HepG2 (cell line): ENCODE results near the gene BABAM2. TPM values are rescaled to one million over a fixed set of nuclear protein-coding genes. Genes with fewer than 3 reads are reported as not detected.

Source experiments
- ATAC-seq: fragments of 200-7000 bp; cut with Tn5 transposase; 3 replicates; pipeline ENCODE4 v1.9.1; 2020; ENCODE audit warnings: mild to moderate bottlenecking, moderate library complexity
- BruUV-seq: library from RNA; stranded (reverse); fragments of 400-500 nt; replicated peaks from 2 replicates; lab custom pipeline; 2021; lab: Mats Ljungman, UMichigan
- CTCF ChIA-PET: fragments of 300-600 bp; formaldehyde crosslinking; extraction: SDS; loops from one replicate; lab custom pipeline; 2021; ENCODE audit warnings: low total read pairs, inconsistent platforms, low intra/inter-chr PET ratio; lab: Yijun Ruan, JAX
- POLR2A ChIA-PET: fragments of 350-600 bp; sonication (Branson Sonifier 250); formaldehyde crosslinking; loops from one replicate; lab custom pipeline; 2020; ENCODE audit warnings: antibody characterized with exemption, inconsistent platforms; lab: Yijun Ruan, JAX
- DNase-seq: peaks from one replicate; pipeline ENCODE4 v3.0.0-alpha.2; 2015; ENCODE audit warnings: low spot score
- FAIRE-seq: peaks from 3 replicates; lab custom pipeline; 2011; peaks lifted over from hg19 to GRCh38; lab: Jason Lieb, UNC
- H2AFZ ChIP-seq: one replicate; pipeline ENCODE4 v1.6.1; 2011; ENCODE audit warnings: low read length, inconsistent platforms
- H3K27ac ChIP-seq: fragments of 300-600 bp; 3 replicates; pipeline ENCODE4 v1.8.0; 2011; ENCODE audit warnings: mixed run types, mild to moderate bottlenecking, mixed read lengths, low read length, inconsistent platforms; ENCODE audit not compliant: insufficient read depth; ENCODE audit errors: extremely low read length
- H3K27me3 ChIP-seq, 2 experiments: fragments of 200-600 bp in 1 of 2; 2 replicates in 1 of 2; 3 replicates in 1 of 2; pipeline versions ENCODE4 v1.6.0 to v1.8.0; 2011; ENCODE audit warnings: low read length in 2 of 2, mild to moderate bottlenecking in 2 of 2, moderate library complexity in 2 of 2, inconsistent platforms in 1 of 2; ENCODE audit not compliant: insufficient read depth in 2 of 2, control insufficient read depth in 1 of 2
- H3K36me3 ChIP-seq, 2 experiments: fragments of 200-600 bp in 1 of 2; replicated peaks in 1 of 2; 2 replicates in 1 of 2; 3 replicates in 1 of 2; pipeline versions ENCODE4 v1.5.1 to v1.8.0; 2011; ENCODE audit warnings: low read length in 2 of 2, inconsistent platforms in 1 of 2; ENCODE audit not compliant: insufficient read depth in 2 of 2, control insufficient read depth in 1 of 2
- H3K4me1 ChIP-seq: 2 replicates; pipeline ENCODE4 v1.5.1; 2012; ENCODE audit warnings: low read length, inconsistent platforms; ENCODE audit not compliant: insufficient read depth
- H3K4me2 ChIP-seq: 2 replicates; pipeline ENCODE4 v1.6.0; 2011; ENCODE audit warnings: low read depth, low read length, inconsistent platforms
- H3K4me3 ChIP-seq, 3 experiments: fragments of 200-600 bp in 1 of 3; sonication (generic), shearing (Covaris generic) in 1 of 3; replicated peaks in 1 of 3; 2 replicates each; pipeline ENCODE4 v1.5.1; 2011 to 2016; ENCODE audit warnings: low read length in 3 of 3, inconsistent platforms in 2 of 3, low read depth in 2 of 3, mild to moderate bottlenecking in 2 of 3, control low read depth in 1 of 3, mixed read lengths in 1 of 3; ENCODE audit not compliant: insufficient read depth in 1 of 3
- H3K79me2 ChIP-seq: one replicate; pipeline ENCODE4 v1.6.1; 2011; ENCODE audit warnings: low read length, inconsistent platforms; ENCODE audit not compliant: insufficient read depth
- H3K9ac ChIP-seq: 2 replicates; pipeline ENCODE4 v1.6.0; 2011; ENCODE audit warnings: mild to moderate bottlenecking, low read depth, low read length, inconsistent platforms; ENCODE audit not compliant: insufficient read depth
- H3K9me3 ChIP-seq: 2 replicates; pipeline ENCODE4 v1.5.1; 2012; ENCODE audit warnings: mild to moderate bottlenecking, low read length
- H4K20me1 ChIP-seq: 2 replicates; pipeline ENCODE4 v1.6.0; 2011; ENCODE audit warnings: inconsistent platforms, mild to moderate bottlenecking, low read length, moderate library complexity; ENCODE audit not compliant: insufficient read depth
- BHLHE40 ChIP-seq: IDR thresholded peaks from 2 replicates; pipeline ENCODE4 v1.6.1; 2011; ENCODE audit warnings: low read length, improper control_type of control experiment
- GLI4 ChIP-seq: sonication (generic); formaldehyde crosslinking; IDR thresholded peaks from 2 replicates; pipeline ENCODE4 v1.5.1; 2020; ENCODE audit warnings: missing genetic modification reagents, mild to moderate bottlenecking, moderate library complexity, borderline replicate concordance
- GTF3A ChIP-seq: sonication (generic); formaldehyde crosslinking; conservative IDR thresholded peaks from 2 replicates; pipeline ENCODE4 v1.4.0; 2020; ENCODE audit warnings: mild to moderate bottlenecking, missing genetic modification reagents
- HOXA5 ChIP-seq: sonication (generic); formaldehyde crosslinking; IDR thresholded peaks from 2 replicates; pipeline ENCODE4 v1.4.0; 2020; ENCODE audit warnings: missing genetic modification reagents
- PLSCR1 ChIP-seq: sonication (generic); formaldehyde crosslinking; IDR thresholded peaks from 2 replicates; pipeline ENCODE4 v1.5.0; 2020; ENCODE audit warnings: missing genetic modification reagents, mild to moderate bottlenecking, borderline replicate concordance
- RNF219 ChIP-seq: sonication (generic); formaldehyde crosslinking; IDR thresholded peaks from 2 replicates; pipeline ENCODE4 v1.5.0; 2020; ENCODE audit warnings: mild to moderate bottlenecking, missing genetic modification reagents
- SRSF4 ChIP-seq: fragments of 200-400 bp; formaldehyde crosslinking; IDR thresholded peaks from one replicate; pipeline ENCODE4 v1.6.1; 2018; ENCODE audit warnings: mild to moderate bottlenecking, low read depth, low read length, moderate library complexity; ENCODE audit not compliant: poor library complexity, severe bottlenecking
- UBTF ChIP-seq: sonication (generic); formaldehyde crosslinking; IDR thresholded peaks from 2 replicates; pipeline ENCODE4 v1.4.0; 2020; ENCODE audit warnings: mild to moderate bottlenecking, missing genetic modification reagents
- ZFP36 ChIP-seq: fragments of 150-350 bp; IDR thresholded peaks from 2 replicates; pipeline ENCODE4 v1.6.1; 2018; ENCODE audit warnings: borderline replicate concordance, low read length, low read depth; ENCODE audit not compliant: partially characterized antibody
- ZNF280D ChIP-seq: sonication (generic); formaldehyde crosslinking; IDR thresholded peaks from 2 replicates; pipeline ENCODE4 v1.5.1; 2020; ENCODE audit warnings: mild to moderate bottlenecking, missing genetic modification reagents
- ZNF383 ChIP-seq: sonication (generic); formaldehyde crosslinking; IDR thresholded peaks from 2 replicates; pipeline ENCODE4 v1.4.0; 2020; ENCODE audit warnings: missing genetic modification reagents, mild to moderate bottlenecking, borderline replicate concordance
- ZNF512 ChIP-seq: sonication (generic); formaldehyde crosslinking; IDR thresholded peaks from 2 replicates; pipeline ENCODE4 v1.4.0; 2020; ENCODE audit warnings: mild to moderate bottlenecking, missing genetic modification reagents
- WGBS: methylation state at CpG from one replicate; pipeline ENCODE4 v1.1.6; 2017; ENCODE audit warnings: low lambda C conversion rate; 5-methylcytosine and 5-hydroxymethylcytosine counted together
- in situ Hi-C: cut with HindIII; loops from 2 replicates; pipeline ENCODE4 v1.10.0; 2017; ENCODE audit warnings: low pct_unique_long_range_greater_than_20kb; ENCODE audit not compliant: extremely low pct_ligation_motif_present
- intact Hi-C: fragments of 100-400 bp; cut with micrococcal nuclease; formaldehyde crosslinking; loops from one replicate; pipeline ENCODE4 v1.10.0; 2022; ENCODE audit not compliant: unreplicated experiment
- polyA plus RNA-seq, 8 experiments: library from polyadenylated mRNA; depleted of rRNA in 3 of 8; stranded (reverse) in 7 of 8; unstranded in 1 of 8; fragments of >200 nt; fragmentation: Illumina TruSeq in 4 of 8; extraction: Trizol in 4 of 8; gene quantifications; 2 replicates each; pipeline versions ENCODE4 v1.2.1 to v1.2.3, GENCODE V29; 2011 to 2016; ENCODE audit warnings: low read depth in 4 of 8, missing spikeins in 1 of 8, mixed read lengths in 1 of 8; ENCODE audit not compliant: insufficient read depth in 1 of 8
- total RNA-seq, 5 experiments: library from RNA; depleted of rRNA; stranded (reverse); fragments of >200 nt; fragmentation: Illumina TruSeq; extraction: Trizol; gene quantifications; 2 replicates each; pipeline ENCODE4 v1.2.3, GENCODE V29; 2016; ENCODE audit warnings: low read depth in 1 of 5

BABAM2 gene
- total and polyA plus RNA-seq, 2 of the 13 experiments (the other 11 are each of a cell fraction or from before 2014, with no cell fraction given): 24.9 to 28.0 TPM

GRCh38 chr2:27860111-27860510 lies 30.4 kb upstream of the BABAM2 start (continued):
- no peak for TF ChIP-seq ZNF280D (CRISPR knock-in tag)
- no peak for TF ChIP-seq GLI4 (CRISPR knock-in tag)
- TF ChIP-seq GTF3A (CRISPR knock-in tag): no peak

- POLR2A ChIA-PET: no interaction called here
- in situ Hi-C loops (no loop called here), intact Hi-C loops (no loop called here)
- Histone ChIP-seq H3K36me3 (no peaks in the 10 kb centered on the region), H4K20me1 (no peaks in the 10 kb centered on the region), H3K9ac (no peak overlapping the region), H3K27ac (no peak overlapping the region), H3K79me2 (no peaks in the 10 kb centered on the region), H3K27me3 (no peaks in the 10 kb centered on the region), H3K9me3 (no peaks in the 10 kb centered on the region)
- 60% methylated on average over 1 of the region's 1 CpG for WGBS
- no peak for DNase-seq
- TF ChIP-seq PLSCR1 (CRISPR knock-in tag) (no peak), ZNF383 (CRISPR knock-in tag) (no peak), RNF219 (no peak), HOXA5 (no peak), UBTF (CRISPR knock-in tag) (no peak), ZNF512 (CRISPR knock-in tag) (no peak), ZFP36 (no peak), BHLHE40 (no peak), SRSF4 (no peak)
- TF ChIP-seq, all 625 proteins: peak for 0
- Histone ChIP-seq H3K4me2 (no peak overlapping the region), H3K4me1 (peaks cover 10% of the 10 kb centered on the region), H3K4me3 (no peak overlapping the region), H2AFZ (no peak overlapping the region)
- no TSS peak for BruUV-seq
- CTCF ChIA-PET: no interaction called here
- FAIRE-seq (no peak), ATAC-seq (no peak)
Measured at GRCh38 chr2:27863146-27863545, 27.4 kb upstream of the BABAM2 start.
